Measurements from ENCODE around the gene HARBI1.

Gene HARBI1

DNA sequence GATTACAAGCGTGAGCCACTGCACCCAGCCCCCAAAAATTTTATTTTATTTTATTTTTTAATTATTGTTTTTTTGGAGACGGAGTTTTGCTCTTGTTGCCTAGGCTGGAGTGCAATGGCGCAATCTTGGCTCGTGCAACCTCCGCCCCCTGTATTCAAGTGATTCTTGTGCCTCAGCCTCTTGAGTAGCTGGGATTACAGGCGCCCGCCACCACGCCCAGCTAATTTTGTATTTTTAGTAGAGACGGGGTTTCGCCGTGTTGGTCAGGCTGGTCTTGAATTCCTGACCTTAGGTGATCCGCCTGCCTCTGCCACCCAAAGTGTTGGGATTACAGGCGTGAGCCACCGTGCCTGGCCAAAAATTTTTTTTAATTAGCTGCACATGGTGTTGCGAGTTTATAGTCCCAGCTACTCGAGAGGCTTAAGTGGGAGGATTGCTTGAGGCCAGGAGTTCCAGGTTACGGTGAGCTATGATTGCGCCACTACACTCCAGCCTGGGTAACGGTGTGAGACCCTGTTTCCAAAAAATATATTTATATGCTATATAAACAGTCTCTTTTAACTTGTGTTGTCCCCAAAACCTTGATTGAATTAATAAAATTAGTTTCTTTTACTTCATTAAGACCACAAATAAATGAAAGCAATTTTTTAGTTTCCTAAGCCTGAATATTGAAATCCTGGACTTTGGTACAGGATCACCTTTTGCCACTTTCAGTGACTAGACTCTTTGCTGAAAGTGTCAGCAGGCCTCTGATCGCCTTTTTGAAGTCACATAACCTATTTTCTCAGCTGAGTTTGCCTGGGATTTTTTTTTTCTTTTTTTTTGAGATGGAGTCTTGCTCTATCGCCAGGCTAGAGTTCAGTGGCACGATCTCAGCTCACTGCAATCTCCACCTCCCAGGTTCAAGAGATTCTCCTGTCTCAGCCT, 16.5 kb upstream of the HARBI1 start:
- no peak for TF ChIP-seq ZNF274 (IDR thresholded peaks at IDR 0.05; ENCODE audit: low read depth, low read length)
- TF ChIP-seq SUZ12 (IDR thresholded peaks at IDR 0.05; ENCODE audit: extremely low read depth, insufficient read depth, insufficient read length), result no peak
- TF ChIP-seq YY1 (IDR thresholded peaks at IDR 0.05; ENCODE audit: insufficient read depth, insufficient read length), result no peak
- Histone ChIP-seq H3K9ac (ENCODE audit: insufficient read length, low read depth) (no peak overlapping the region), H3K4me3 (ENCODE audit: insufficient read length, low read depth) (no peak overlapping the region), H3K36me3 (ENCODE audit: insufficient read depth, insufficient read length, low read length) (peaks cover 40% of the 10 kb centered on the region), H3K9me3 (ENCODE audit: insufficient read depth, low read length) (no peaks in the 10 kb centered on the region), H3K27me3 (ENCODE audit: insufficient read depth, insufficient read length) (no peaks in the 10 kb centered on the region), H3K4me1 (ENCODE audit: insufficient read depth, insufficient read length) (no peaks in the 10 kb centered on the region)
- DNase-seq (ENCODE audit: low read depth, low spot score), result no peak

DNA sequence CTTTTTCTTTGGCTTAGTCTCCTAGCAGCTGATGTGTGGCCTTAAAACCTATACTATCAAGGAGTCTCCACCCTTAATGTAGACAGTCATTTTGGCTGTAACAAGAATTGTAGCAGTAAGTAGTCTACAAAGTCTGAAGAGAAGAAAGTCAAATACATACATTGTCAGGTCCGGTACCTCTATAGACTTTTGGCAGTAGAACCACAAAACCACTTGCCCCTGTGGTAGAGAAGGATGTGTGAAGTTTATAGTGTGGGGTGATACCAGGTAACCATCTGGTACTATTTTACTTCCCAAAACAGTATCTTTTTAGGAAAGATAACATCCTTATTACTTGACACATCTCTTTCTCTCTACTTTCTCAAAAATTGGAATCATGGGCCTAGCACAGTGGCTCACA, 15.5 kb upstream of the HARBI1 start:
- H3K9me3 ChIP-seq (ENCODE audit: insufficient read depth, low read length), result no peaks in the 10 kb centered on the region
- TF ChIP-seq SUZ12 (IDR thresholded peaks at IDR 0.05; ENCODE audit: extremely low read depth, insufficient read depth, insufficient read length) (no peak), ZNF274 (IDR thresholded peaks at IDR 0.05; ENCODE audit: low read depth, low read length) (no peak), YY1 (IDR thresholded peaks at IDR 0.05; ENCODE audit: insufficient read depth, insufficient read length) (no peak)
- H3K4me1 ChIP-seq (ENCODE audit: insufficient read depth, insufficient read length), result no peaks in the 10 kb centered on the region
- H3K4me3 ChIP-seq (ENCODE audit: insufficient read length, low read depth), result no peak overlapping the region
- DNase-seq (ENCODE audit: low read depth, low spot score), result no peak
- H3K36me3 ChIP-seq (ENCODE audit: insufficient read depth, insufficient read length, low read length), result peaks cover 40% of the 10 kb centered on the region
- H3K27me3 ChIP-seq (ENCODE audit: insufficient read depth, insufficient read length), result no peaks in the 10 kb centered on the region
- no peak overlapping the region for H3K9ac ChIP-seq (ENCODE audit: insufficient read length, low read depth)

DNA sequence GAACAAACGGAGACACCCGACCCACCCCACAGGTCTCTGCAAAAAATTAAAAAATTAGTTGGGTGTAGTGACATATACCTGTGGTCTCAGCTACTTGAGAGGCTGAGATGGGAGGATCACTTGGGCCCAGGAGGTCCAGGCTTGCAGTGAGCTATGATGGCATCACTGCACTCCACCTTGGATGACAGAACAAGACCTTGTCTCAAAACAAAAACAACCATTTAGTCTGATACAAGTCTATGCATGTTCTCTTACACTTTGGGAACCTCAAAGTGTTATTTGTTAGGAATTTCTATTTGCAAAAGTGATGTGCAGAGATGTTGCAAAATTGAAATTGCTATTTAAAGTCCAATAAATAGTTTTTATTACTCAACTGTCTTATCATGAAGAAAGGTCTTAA, 14.6 kb upstream of the HARBI1 start:
- DNase-seq (ENCODE audit: low read depth, low spot score), result no peak
- H3K36me3 ChIP-seq (ENCODE audit: insufficient read depth, insufficient read length, low read length), result peaks cover 42% of the 10 kb centered on the region
- H3K4me1 ChIP-seq (ENCODE audit: insufficient read depth, insufficient read length), result no peaks in the 10 kb centered on the region
- H3K9me3 ChIP-seq (ENCODE audit: insufficient read depth, low read length), result no peaks in the 10 kb centered on the region
- no peak overlapping the region for H3K4me3 ChIP-seq (ENCODE audit: insufficient read length, low read depth)
- no peaks in the 10 kb centered on the region for H3K27me3 ChIP-seq (ENCODE audit: insufficient read depth, insufficient read length)
- no peak overlapping the region for H3K9ac ChIP-seq (ENCODE audit: insufficient read length, low read depth)
- no peak for TF ChIP-seq YY1 (IDR thresholded peaks at IDR 0.05; ENCODE audit: insufficient read depth, insufficient read length)
- TF ChIP-seq ZNF274 (IDR thresholded peaks at IDR 0.05; ENCODE audit: low read depth, low read length), result no peak
- no peak for TF ChIP-seq SUZ12 (IDR thresholded peaks at IDR 0.05; ENCODE audit: extremely low read depth, insufficient read depth, insufficient read length)

GRCh38 chr11:46630237-46630636, 13.2 kb upstream of the HARBI1 start:
- no peaks in the 10 kb centered on the region for H3K9me3 ChIP-seq (ENCODE audit: insufficient read depth, low read length)
- H3K9ac ChIP-seq (ENCODE audit: insufficient read length, low read depth), result no peak overlapping the region
- DNase-seq (ENCODE audit: low read depth, low spot score), result no peak
- H3K27me3 ChIP-seq (ENCODE audit: insufficient read depth, insufficient read length), result no peaks in the 10 kb centered on the region
- H3K4me1 ChIP-seq (ENCODE audit: insufficient read depth, insufficient read length), result no peaks in the 10 kb centered on the region
- H3K4me3 ChIP-seq (ENCODE audit: insufficient read length, low read depth), result no peak overlapping the region
- no peak for TF ChIP-seq ZNF274 (IDR thresholded peaks at IDR 0.05; ENCODE audit: low read depth, low read length)
- no peak for TF ChIP-seq YY1 (IDR thresholded peaks at IDR 0.05; ENCODE audit: insufficient read depth, insufficient read length)
- TF ChIP-seq SUZ12 (IDR thresholded peaks at IDR 0.05; ENCODE audit: extremely low read depth, insufficient read depth, insufficient read length), result no peak
- H3K36me3 ChIP-seq (ENCODE audit: insufficient read depth, insufficient read length, low read length), result peaks cover 48% of the 10 kb centered on the region

DNA sequence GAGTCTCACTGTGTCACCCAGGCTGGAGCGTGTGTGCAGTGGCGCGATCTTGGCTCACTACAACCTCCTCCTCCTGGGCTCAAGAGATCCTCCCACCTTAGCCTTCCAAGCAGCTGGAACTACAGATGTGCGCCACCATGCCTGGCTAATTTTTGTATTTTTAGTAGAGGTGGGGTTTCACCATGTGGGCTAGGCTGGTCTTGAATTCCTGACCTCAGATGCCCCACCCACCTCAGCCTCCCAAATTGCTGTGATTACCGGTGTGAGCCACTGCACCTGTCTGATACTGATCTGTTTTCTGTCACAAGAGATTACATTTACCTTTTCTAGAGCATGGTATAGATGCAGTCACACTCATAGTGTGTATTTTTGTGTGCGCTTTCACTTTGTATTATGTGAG, 11.9 kb upstream of the HARBI1 start:
- Histone ChIP-seq H3K36me3 (ENCODE audit: insufficient read depth, insufficient read length, low read length) (peaks cover 61% of the 10 kb centered on the region), H3K4me1 (ENCODE audit: insufficient read depth, insufficient read length) (no peaks in the 10 kb centered on the region), H3K9me3 (ENCODE audit: insufficient read depth, low read length) (no peaks in the 10 kb centered on the region), H3K27me3 (ENCODE audit: insufficient read depth, insufficient read length) (no peaks in the 10 kb centered on the region), H3K9ac (ENCODE audit: insufficient read length, low read depth) (no peak overlapping the region), H3K4me3 (ENCODE audit: insufficient read length, low read depth) (no peak overlapping the region)
- no peak for DNase-seq (ENCODE audit: low read depth, low spot score)
- TF ChIP-seq YY1 (IDR thresholded peaks at IDR 0.05; ENCODE audit: insufficient read depth, insufficient read length) (no peak), ZNF274 (IDR thresholded peaks at IDR 0.05; ENCODE audit: low read depth, low read length) (no peak), SUZ12 (IDR thresholded peaks at IDR 0.05; ENCODE audit: extremely low read depth, insufficient read depth, insufficient read length) (no peak)

- H3K36me3 ChIP-seq (ENCODE audit: insufficient read depth, insufficient read length, low read length), result peaks cover 70% of the 10 kb centered on the region
- DNase-seq (ENCODE audit: low read depth, low spot score), result no peak
- H3K9me3 ChIP-seq (ENCODE audit: insufficient read depth, low read length), result no peaks in the 10 kb centered on the region
- H3K4me3 ChIP-seq (ENCODE audit: insufficient read length, low read depth), result no peak overlapping the region
- H3K9ac ChIP-seq (ENCODE audit: insufficient read length, low read depth), result no peak overlapping the region
- TF ChIP-seq ZNF274 (IDR thresholded peaks at IDR 0.05; ENCODE audit: low read depth, low read length), result no peak
- TF ChIP-seq SUZ12 (IDR thresholded peaks at IDR 0.05; ENCODE audit: extremely low read depth, insufficient read depth, insufficient read length), result no peak
- TF ChIP-seq YY1 (IDR thresholded peaks at IDR 0.05; ENCODE audit: insufficient read depth, insufficient read length), result no peak
- no peaks in the 10 kb centered on the region for H3K27me3 ChIP-seq (ENCODE audit: insufficient read depth, insufficient read length)
- no peaks in the 10 kb centered on the region for H3K4me1 ChIP-seq (ENCODE audit: insufficient read depth, insufficient read length)
Observed at GRCh38 chr11:46625406-46625805, 8.4 kb upstream of the HARBI1 start.

GRCh38 chr11:46618837-46619236, 1.8 kb upstream of the HARBI1 start:
- no peak overlapping the region for H3K4me3 ChIP-seq (ENCODE audit: insufficient read length, low read depth)
- peak overlapping the region; percentile 52 for H3K9ac ChIP-seq (ENCODE audit: insufficient read length, low read depth)
- H3K36me3 ChIP-seq (ENCODE audit: insufficient read depth, insufficient read length, low read length), result peaks cover 30% of the 10 kb centered on the region
- TF ChIP-seq YY1 (IDR thresholded peaks at IDR 0.05; ENCODE audit: insufficient read depth, insufficient read length) (no peak), SUZ12 (IDR thresholded peaks at IDR 0.05; ENCODE audit: extremely low read depth, insufficient read depth, insufficient read length) (no peak), ZNF274 (IDR thresholded peaks at IDR 0.05; ENCODE audit: low read depth, low read length) (no peak)
- no peaks in the 10 kb centered on the region for H3K27me3 ChIP-seq (ENCODE audit: insufficient read depth, insufficient read length)
- no peaks in the 10 kb centered on the region for H3K9me3 ChIP-seq (ENCODE audit: insufficient read depth, low read length)
- DNase-seq (ENCODE audit: low read depth, low spot score), result no peak
- no peaks in the 10 kb centered on the region for H3K4me1 ChIP-seq (ENCODE audit: insufficient read depth, insufficient read length)

Data from NT2/D1 (cell line).